B cell (primary cell): ENCODE results near the gene PTPN1. TPM values are rescaled to one million over a fixed set of nuclear protein-coding genes. Genes with fewer than 3 reads are reported as not detected.

ENCODE experiments used
- ATAC-seq: fragments of 200-7000 bp; cut with Tn5 transposase; one replicate; pipeline ENCODE4 v1.10.0; 2021; ENCODE audit warnings: low read depth, mild to moderate bottlenecking, moderate number of reproducible peaks, moderate library complexity
- CTCF ChIA-PET: fragments of 350-600 bp; sonication (Branson Sonifier 250); formaldehyde crosslinking; loops from one replicate; lab custom pipeline; 2021; ENCODE audit warnings: antibody characterized with exemption, inconsistent platforms; lab: Charles Lee
- POLR2A ChIA-PET: fragments of 350-600 bp; sonication (Branson Sonifier 250); formaldehyde crosslinking; loops from one replicate; lab custom pipeline; 2021; ENCODE audit warnings: antibody characterized with exemption; lab: Charles Lee
- DNase-seq: peaks from one replicate; pipeline ENCODE4 v3.0.0; 2013
- H2AFZ ChIP-seq: 2 replicates; pipeline ENCODE4 v1.6.1; 2012; ENCODE audit warnings: mild to moderate bottlenecking, low read depth, low read length; ENCODE audit not compliant: insufficient read depth, poor library complexity, severe bottlenecking
- H3K27ac ChIP-seq, 2 donors: 1 replicate in 1 of 2; 2 replicates in 1 of 2; pipeline ENCODE4 v1.5.1; 2012 to 2013; ENCODE audit warnings: low read length in 2 of 2, mild to moderate bottlenecking in 2 of 2, moderate library complexity in 1 of 2
- H3K27me3 ChIP-seq, 4 experiments: fragments of 200-600 bp in 1 of 4; sonication (generic) in 1 of 4; replicated peaks in 1 of 4; 1 replicate in 2 of 4; 2 replicates in 2 of 4; pipeline versions ENCODE4 v1.6.1 to v1.7.0; 2013 to 2016; ENCODE audit warnings: low read length in 3 of 4, mild to moderate bottlenecking in 2 of 4, mixed read lengths in 1 of 4, moderate library complexity in 1 of 4; ENCODE audit not compliant: insufficient read depth in 4 of 4, control insufficient read depth in 3 of 4; ENCODE audit errors: control extremely low read depth in 1 of 4
- H3K36me3 ChIP-seq, 2 experiments: replicated peaks in 1 of 2; 1 replicate in 1 of 2; 2 replicates in 1 of 2; pipeline versions ENCODE4 v1.6.1 to v1.7.1; 2013; ENCODE audit warnings: low read length in 1 of 2; ENCODE audit not compliant: insufficient read depth in 2 of 2, control insufficient read depth in 1 of 2; ENCODE audit errors: control extremely low read depth in 1 of 2, extremely low read depth in 1 of 2
- H3K4me1 ChIP-seq, 2 donors: fragments of 200-600 bp in 1 of 2; sonication (generic) in 1 of 2; 1 replicate in 1 of 2; 2 replicates in 1 of 2; pipeline versions ENCODE4 v1.5.1 to v1.6.1; 2013 to 2017; ENCODE audit warnings: low read length in 2 of 2; ENCODE audit not compliant: control insufficient read depth in 2 of 2, insufficient read depth in 2 of 2
- H3K4me2 ChIP-seq: replicated peaks from 2 replicates; pipeline ENCODE3; 2012; ENCODE audit warnings: mild to moderate bottlenecking, low read depth, low read length; ENCODE audit not compliant: poor library complexity, severe bottlenecking
- H3K4me3 ChIP-seq, 5 experiments: fragments of 200-600 bp in 1 of 5; sonication (generic) in 1 of 5; 1 replicate in 3 of 5; 2 replicates in 2 of 5; pipeline versions ENCODE4 v1.5.1 to v1.7.0; 2011 to 2016; ENCODE audit warnings: low read length in 4 of 5, mild to moderate bottlenecking in 4 of 5, low read depth in 2 of 5, control low read depth in 1 of 5, moderate library complexity in 1 of 5; ENCODE audit not compliant: insufficient read depth in 1 of 5; ENCODE audit errors: control extremely low read depth in 1 of 5, extremely low read depth in 1 of 5
- H3K79me2 ChIP-seq: fragments of 200-600 bp; sonication (generic); one replicate; pipeline ENCODE4 v1.6.0; 2016; ENCODE audit warnings: low read length; ENCODE audit not compliant: control insufficient read depth, insufficient read depth
- H3K9ac ChIP-seq: fragments of 200-600 bp; sonication (generic); 2 replicates; pipeline ENCODE4 v1.6.1; 2017; ENCODE audit warnings: mild to moderate bottlenecking, low read length, moderate library complexity
- H3K9me3 ChIP-seq, 3 donors: one replicate each; pipeline versions ENCODE4 v1.6.1 to v1.7.1; 2013; ENCODE audit warnings: low read length in 2 of 3; ENCODE audit not compliant: control insufficient read depth in 2 of 3, insufficient read depth in 1 of 3; ENCODE audit errors: control extremely low read depth in 1 of 3
- H4K20me1 ChIP-seq: 2 replicates; pipeline ENCODE4 v1.6.0; 2012; ENCODE audit warnings: mild to moderate bottlenecking, low read length; ENCODE audit not compliant: insufficient read depth, control insufficient read depth, poor library complexity, severe bottlenecking
- H3K27ac Mint-ChIP-seq: one replicate; pipeline ENCODE4 v1.8.0; 2021; ENCODE audit warnings: mixed read lengths
- H3K27me3 Mint-ChIP-seq: one replicate; pipeline ENCODE4 v1.8.0; 2021; ENCODE audit warnings: mixed read lengths
- H3K4me1 Mint-ChIP-seq: one replicate; pipeline ENCODE4 v1.8.0; 2021; ENCODE audit warnings: mixed read lengths
- H3K4me3 Mint-ChIP-seq: one replicate; pipeline ENCODE4 v1.8.0; 2021; ENCODE audit warnings: mixed read lengths
- H3K9me3 Mint-ChIP-seq: one replicate; pipeline ENCODE4 v1.8.0; 2022; ENCODE audit warnings: mixed read lengths; ENCODE audit not compliant: insufficient read depth
- CTCF ChIP-seq: fragments of 200-600 bp; IDR thresholded peaks from one replicate; pipeline ENCODE4 v1.8.0; 2022; ENCODE audit warnings: antibody characterized with exemption, mild to moderate bottlenecking
- EZH2 ChIP-seq: IDR thresholded peaks from 2 replicates; pipeline ENCODE4 v1.6.1; 2012; ENCODE audit warnings: borderline replicate concordance, low read depth, mild to moderate bottlenecking, moderate library complexity, low read length; ENCODE audit not compliant: insufficient read depth, poor library complexity, severe bottlenecking
- WGBS: methylation state at CpG from one replicate; pipeline ENCODE4 v1.1.5; 2013; ENCODE audit warnings: missing lambda C conversion rate; ENCODE audit not compliant: insufficient coverage; 5-methylcytosine and 5-hydroxymethylcytosine counted together
- intact Hi-C: fragments of 100-400 bp; cut with micrococcal nuclease; formaldehyde crosslinking; loops from one replicate; pipeline ENCODE4 v1.10.0; 2022
- polyA plus RNA-seq: library from polyadenylated mRNA; depleted of rRNA; stranded (reverse); fragments of >200 nt; gene quantifications from 2 replicates; pipeline ENCODE4 v1.2.3, GENCODE V29; 2012
- total RNA-seq, 2 donors: library from RNA; stranded (reverse); fragments of 120-200 nt in 1 of 2; gene quantifications; 1 replicate in 1 of 2; 2 replicates in 1 of 2; pipeline versions ENCODE4 v1.2.3 to v1.2.4, GENCODE V29; 2013 to 2022

The PTPN1 gene
- total and polyA plus RNA-seq, 2 donors (not counting 1 experiment from before 2014, with no cell fraction given), result 77.4 to 134 TPM

DNA sequence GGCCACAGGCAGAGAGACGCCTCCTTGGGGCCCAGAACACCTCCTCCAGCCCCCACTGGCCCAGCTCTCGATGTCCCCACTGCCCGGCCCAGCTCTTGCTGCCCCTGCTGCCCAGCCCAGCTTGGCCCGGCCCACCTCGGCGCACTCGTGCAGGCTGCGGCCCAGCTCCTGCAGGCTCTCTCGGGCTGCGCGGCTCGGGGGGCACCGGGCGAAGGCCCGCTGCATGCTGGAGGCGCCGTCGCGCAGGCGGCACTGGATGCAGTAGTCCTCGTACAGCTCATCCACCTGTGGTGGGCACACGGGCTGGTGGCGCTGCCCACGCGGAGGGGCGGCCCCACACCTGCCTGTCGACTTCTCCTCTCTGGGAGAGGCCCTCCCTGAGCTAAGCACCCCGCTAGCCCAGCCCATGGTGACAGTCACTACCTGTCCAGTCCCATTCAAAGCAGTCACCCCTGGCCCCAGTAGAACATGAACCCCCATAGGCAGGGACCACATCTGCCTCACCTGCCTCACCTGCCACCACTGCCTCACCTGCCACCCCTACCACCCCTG lies 99.3 kb downstream of the PTPN1 start:
- H4K20me1 ChIP-seq, result no peaks in the 10 kb centered on the region
- no peak overlapping the region for H3K4me2 ChIP-seq
- H3K9ac ChIP-seq, result no peak overlapping the region
- no peak overlapping the region for H2AFZ ChIP-seq
- ATAC-seq (no peak), DNase-seq (no peak)
- H3K9me3 ChIP-seq, result no peaks in the 10 kb centered on the region
- no peak for TF ChIP-seq CTCF
- no peak for TF ChIP-seq EZH2
- H3K27ac Mint-ChIP-seq, result no peak overlapping the region
- no peak overlapping the region for H3K27ac ChIP-seq
- H3K4me3 Mint-ChIP-seq, result no peak overlapping the region
- intact Hi-C loops, result no loop called here
- H3K4me1 Mint-ChIP-seq, result no peaks in the 10 kb centered on the region
- no peaks in the 10 kb centered on the region for H3K27me3 Mint-ChIP-seq
- no peaks in the 10 kb centered on the region for H3K4me1 ChIP-seq
- no peaks in the 10 kb centered on the region for H3K36me3 ChIP-seq
- ChIA-PET CTCF (no interaction called here), POLR2A (no interaction called here)
- no peaks in the 10 kb centered on the region for H3K27me3 ChIP-seq
- no peak overlapping the region for H3K4me3 ChIP-seq
- no peaks in the 10 kb centered on the region for H3K9me3 Mint-ChIP-seq
- no peaks in the 10 kb centered on the region for H3K79me2 ChIP-seq
- WGBS, result 95% methylated on average over 28 of the region's 28 CpGs

GRCh38 chr20:50610212-50610718 lies 100.1 kb downstream of the PTPN1 start:
- no peak overlapping the region for H3K27ac ChIP-seq
- no peaks in the 10 kb centered on the region for H3K36me3 ChIP-seq
- Mint-ChIP-seq H3K4me1 (no peaks in the 10 kb centered on the region), H3K9me3 (no peaks in the 10 kb centered on the region), H3K27me3 (no peaks in the 10 kb centered on the region), H3K4me3 (no peak overlapping the region), H3K27ac (no peak overlapping the region)
- no peaks in the 10 kb centered on the region for H3K4me1 ChIP-seq
- H3K9ac ChIP-seq, result no peak overlapping the region
- CTCF ChIA-PET, result no interaction called here
- H4K20me1 ChIP-seq, result no peaks in the 10 kb centered on the region
- no peak overlapping the region for H2AFZ ChIP-seq
- intact Hi-C loops, result no loop called here
- 68% methylated on average over 4 of the region's 4 CpGs for WGBS
- POLR2A ChIA-PET, result no interaction called here
- no peak for TF ChIP-seq EZH2
- no peak for TF ChIP-seq CTCF
- no peak overlapping the region for H3K4me2 ChIP-seq
- ATAC-seq (no peak), DNase-seq (no peak)
- no peaks in the 10 kb centered on the region for H3K79me2 ChIP-seq
- H3K4me3 ChIP-seq, result no peak overlapping the region
- no peaks in the 10 kb centered on the region for H3K27me3 ChIP-seq
- H3K9me3 ChIP-seq, result no peaks in the 10 kb centered on the region
